IPS-NIHi11 (cell line): ENCODE measurements around the gene NFIX.
"Not testable (repeated sequence)": the region's sequence is repeated elsewhere in the genome, so short reads cannot be mapped to it uniquely, and the experiment has no call there.

Source experiments
- DNase-seq: peaks from one replicate; pipeline ENCODE4 v3.0.0; 2012; ENCODE audit warnings: mixed read lengths, low spot score

Gene NFIX

GRCh38 chr19:12957389-12957952 lies 37.8 kb upstream of the NFIX start:
- not testable (repeated sequence) for DNase-seq

- no peak for DNase-seq
Measured at GRCh38 chr19:12959481-12959880, 35.8 kb upstream of the NFIX start.

GRCh38 chr19:12965017-12965811 lies 30.1 kb upstream of the NFIX start:
- DNase-seq, result peak; percentile 88

- no peak for DNase-seq
Measured at GRCh38 chr19:12965812-12966135, 29.5 kb upstream of the NFIX start.

- DNase-seq, result no peak
Measured at GRCh38 chr19:12967907-12968306, 27.4 kb upstream of the NFIX start.

- DNase-seq, result no peak
Measured at GRCh38 chr19:12969292-12969988, 25.8 kb upstream of the NFIX start, which contains the start of gene DAND5. TSS of gene DAND5 (plus strand) at chr19:12969576. CDS start at chr19:12969661, 85 bp downstream.

- no peak for DNase-seq
Measured at GRCh38 chr19:12970070-12970820, 25.0 kb upstream of the NFIX start.

GRCh38 chr19:12973236-12973635 lies 22.0 kb upstream of the NFIX start:
- DNase-seq, result no peak

GRCh38 chr19:12974301-12975220 lies 20.7 kb upstream of the NFIX start:
- DNase-seq, result no peak

GRCh38 chr19:12975221-12975741 lies 20.0 kb upstream of the NFIX start:
- no peak for DNase-seq

GRCh38 chr19:12976109-12976508 lies 19.2 kb upstream of the NFIX start:
- DNase-seq, result not testable (repeated sequence)

GRCh38 chr19:12979974-12980373 lies 15.3 kb upstream of the NFIX start:
- DNase-seq, result no peak

- no peak for DNase-seq
Measured at GRCh38 chr19:12982648-12983047, 12.6 kb upstream of the NFIX start.

- no peak for DNase-seq
Measured at GRCh38 chr19:12983091-12983490, 12.2 kb upstream of the NFIX start.

GRCh38 chr19:12983542-12984142 lies 11.6 kb upstream of the NFIX start:
- peak; percentile 95 for DNase-seq

GRCh38 chr19:12984143-12984627 lies 11.1 kb upstream of the NFIX start:
- DNase-seq, result no peak

GRCh38 chr19:12984683-12985048 lies 10.6 kb upstream of the NFIX start:
- DNase-seq, result peak; percentile 4

GRCh38 chr19:12985049-12985776 lies 10.1 kb upstream of the NFIX start:
- DNase-seq, result peak; percentile 14

- DNase-seq, result no peak
Measured at GRCh38 chr19:12986726-12987125, 8.5 kb upstream of the NFIX start.

- DNase-seq, result no peak
Measured at GRCh38 chr19:12987190-12987589, 8.1 kb upstream of the NFIX start.
